Astrocyte of the cerebellum (primary cell): ENCODE measurements around the gene BPTF.
"Not testable (repeated sequence)": the region's sequence is repeated elsewhere in the genome, so short reads cannot be mapped to it uniquely, and the experiment has no call there.

Source experiments
- DNase-seq: peaks from one replicate; pipeline ENCODE4 v3.0.0-alpha.2; 2011; ENCODE audit warnings: low read depth
- H3K4me3 ChIP-seq: 2 replicates; pipeline ENCODE4 v1.5.1; 2011; ENCODE audit warnings: mild to moderate bottlenecking, low read depth, low read length, moderate library complexity
- in situ Hi-C: cut with HindIII; loops from 2 replicates; pipeline ENCODE4 v1.10.0; 2017; ENCODE audit warnings: low sequenced_read_pairs
- TF ChIP-seq, protein P1 (sequence below): IDR thresholded peaks from 2 replicates; pipeline ENCODE4 v1.5.1; 2012; ENCODE audit warnings: low read length, low read depth, moderate library complexity, mild to moderate bottlenecking; ENCODE audit errors: missing control alignments

Gene BPTF

DNA sequence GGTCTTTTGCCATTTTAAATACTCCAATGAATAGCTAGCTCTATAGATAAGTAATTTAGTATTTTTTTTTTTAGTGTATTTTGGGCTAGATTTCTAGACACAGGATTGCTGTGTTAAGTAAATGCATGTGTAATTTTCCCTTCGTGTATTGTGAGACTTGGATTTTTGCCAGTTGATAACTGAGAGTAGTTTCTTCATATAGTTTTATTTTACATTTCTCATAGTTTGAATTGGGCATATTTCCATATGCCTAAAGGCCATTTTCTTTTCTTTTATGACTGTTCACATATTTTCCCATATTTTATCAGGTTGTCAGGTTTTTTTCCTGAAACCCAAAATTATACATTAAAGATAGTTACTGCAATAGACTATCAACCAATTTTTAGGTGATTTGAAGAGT is 59.4 kb downstream of the BPTF start:
- in situ Hi-C loops, result no loop called here
- H3K4me3 ChIP-seq, result no peak overlapping the region
- TF ChIP-seq, protein P1, sequence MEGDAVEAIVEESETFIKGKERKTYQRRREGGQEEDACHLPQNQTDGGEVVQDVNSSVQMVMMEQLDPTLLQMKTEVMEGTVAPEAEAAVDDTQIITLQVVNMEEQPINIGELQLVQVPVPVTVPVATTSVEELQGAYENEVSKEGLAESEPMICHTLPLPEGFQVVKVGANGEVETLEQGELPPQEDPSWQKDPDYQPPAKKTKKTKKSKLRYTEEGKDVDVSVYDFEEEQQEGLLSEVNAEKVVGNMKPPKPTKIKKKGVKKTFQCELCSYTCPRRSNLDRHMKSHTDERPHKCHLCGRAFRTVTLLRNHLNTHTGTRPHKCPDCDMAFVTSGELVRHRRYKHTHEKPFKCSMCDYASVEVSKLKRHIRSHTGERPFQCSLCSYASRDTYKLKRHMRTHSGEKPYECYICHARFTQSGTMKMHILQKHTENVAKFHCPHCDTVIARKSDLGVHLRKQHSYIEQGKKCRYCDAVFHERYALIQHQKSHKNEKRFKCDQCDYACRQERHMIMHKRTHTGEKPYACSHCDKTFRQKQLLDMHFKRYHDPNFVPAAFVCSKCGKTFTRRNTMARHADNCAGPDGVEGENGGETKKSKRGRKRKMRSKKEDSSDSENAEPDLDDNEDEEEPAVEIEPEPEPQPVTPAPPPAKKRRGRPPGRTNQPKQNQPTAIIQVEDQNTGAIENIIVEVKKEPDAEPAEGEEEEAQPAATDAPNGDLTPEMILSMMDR, result no peak
- no peak for DNase-seq

DNA sequence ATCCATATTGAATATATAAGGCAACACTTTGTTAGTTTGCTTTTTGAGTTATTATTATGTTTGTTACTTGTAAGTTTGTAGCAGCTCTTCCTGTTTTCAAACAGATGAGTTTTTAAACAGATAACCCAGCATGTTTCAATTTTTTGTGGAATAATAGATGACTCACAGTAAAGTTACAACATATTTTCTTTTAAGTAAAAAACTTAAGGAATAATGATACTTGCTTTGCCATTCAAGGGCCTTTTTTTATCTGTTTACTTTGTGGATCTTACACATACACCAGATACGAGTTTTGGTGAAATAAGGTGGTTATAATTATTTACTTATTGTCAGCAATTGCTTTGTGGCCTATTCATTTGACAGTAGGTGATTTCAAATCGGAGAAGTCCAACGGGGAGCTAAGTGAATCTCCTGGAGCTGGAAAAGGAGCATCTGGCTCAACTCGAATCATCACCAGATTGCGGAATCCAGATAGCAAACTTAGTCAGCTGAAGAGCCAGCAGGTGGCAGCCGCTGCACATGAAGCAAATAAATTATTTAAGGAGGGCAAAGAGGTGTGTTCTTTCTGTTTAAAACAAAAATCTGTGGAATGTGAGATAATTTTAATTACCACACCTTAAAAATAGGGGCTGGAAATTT is 66.3 kb downstream of the BPTF start:
- no peak overlapping the region for H3K4me3 ChIP-seq
- in situ Hi-C loops, result no loop called here
- peak; percentile 12 for DNase-seq
- TF ChIP-seq, protein P1, result peak; percentile 45

DNA sequence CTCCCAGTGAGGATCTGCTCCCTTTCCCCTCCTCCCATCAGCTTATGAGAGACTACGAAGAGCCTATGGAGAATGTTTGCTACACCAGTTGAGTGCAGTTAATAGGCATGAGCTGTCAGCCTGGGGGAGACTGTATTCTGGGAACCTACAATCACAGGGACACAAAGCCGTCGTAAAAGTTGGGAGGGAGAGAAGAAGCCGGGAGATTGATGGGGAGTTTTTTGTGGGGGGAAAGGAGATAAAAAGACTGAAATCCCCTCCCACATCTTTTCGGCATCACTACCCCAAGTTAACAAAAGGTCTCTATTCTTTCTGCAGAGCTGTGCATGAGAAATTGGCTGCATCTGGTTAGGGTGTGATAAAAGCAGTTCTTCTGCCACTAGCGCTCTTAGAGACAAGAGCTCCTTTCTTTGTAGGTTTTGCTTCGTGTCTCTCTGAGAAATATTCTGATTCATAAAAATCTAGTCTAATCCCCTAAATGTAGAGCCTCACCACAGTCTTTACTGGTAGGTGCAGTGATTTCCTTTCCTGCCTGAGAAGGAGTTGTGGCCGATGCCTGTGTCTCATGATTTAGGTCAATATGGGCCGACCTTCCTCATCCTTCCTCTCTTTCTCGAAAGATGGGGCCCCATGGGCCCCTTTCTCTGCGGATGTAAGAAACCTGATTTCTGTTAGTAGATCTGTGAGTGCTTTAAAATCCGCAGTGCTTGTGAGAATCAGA is 77.4 kb downstream of the BPTF start:
- in situ Hi-C loops, result no loop called here
- TF ChIP-seq, protein P1, result no peak
- DNase-seq, result no peak
- H3K4me3 ChIP-seq, result no peak overlapping the region

DNA sequence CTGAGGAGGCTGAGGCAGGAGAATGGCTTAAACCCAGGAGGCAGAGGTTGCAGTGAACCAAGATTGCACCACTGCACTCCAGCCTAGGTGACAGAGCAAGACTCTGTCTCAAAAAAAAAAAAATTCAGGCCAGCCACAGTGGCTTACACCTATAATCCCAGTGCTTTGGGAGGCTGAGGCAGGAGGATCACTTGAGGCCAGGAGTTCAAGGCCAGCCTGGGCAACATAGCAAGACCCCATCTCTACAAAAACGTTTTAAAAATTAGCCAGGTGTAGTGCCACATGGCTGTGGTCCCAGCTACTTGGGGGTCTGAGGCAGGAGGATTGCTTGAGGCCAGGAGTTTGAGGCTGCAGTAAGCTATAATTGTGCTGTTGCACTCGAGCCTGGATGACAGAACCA is 80.0 kb downstream of the BPTF start:
- in situ Hi-C loops, H3K4me3 ChIP-seq, DNase-seq: not testable (repeated sequence)

DNA sequence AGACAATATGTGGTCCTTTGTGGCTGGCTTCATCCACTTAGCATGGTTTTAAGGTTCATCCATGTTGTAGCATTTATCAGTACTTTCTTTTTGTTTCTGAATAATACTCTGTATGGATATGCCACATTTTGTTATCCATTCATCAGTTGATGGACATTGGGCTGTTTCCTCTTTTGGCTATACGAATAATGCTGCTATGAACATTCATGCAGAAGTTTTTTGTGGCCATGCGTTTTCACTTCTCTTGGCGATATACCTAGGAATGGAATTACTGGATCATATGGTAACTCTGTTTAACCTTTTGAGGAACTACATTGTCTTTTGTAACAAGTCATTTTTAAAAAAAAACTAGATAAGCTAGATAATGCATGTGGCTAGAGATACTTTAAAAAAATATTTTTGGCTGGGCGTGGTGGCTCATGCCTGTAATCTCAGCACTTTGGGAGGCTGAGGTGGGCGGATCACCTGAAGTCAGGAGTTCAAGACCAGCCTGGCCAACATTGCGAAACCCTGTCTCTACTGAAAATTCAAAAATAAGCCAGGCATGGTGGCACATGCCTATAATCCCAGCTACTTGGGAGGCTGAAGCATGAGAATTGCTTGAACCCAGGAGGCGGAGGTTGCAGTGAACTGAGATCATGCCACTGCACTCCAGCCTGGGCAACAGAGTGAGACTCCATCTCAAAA is 85.0 kb downstream of the BPTF start:
- in situ Hi-C loops, DNase-seq: not testable (repeated sequence)

DNA sequence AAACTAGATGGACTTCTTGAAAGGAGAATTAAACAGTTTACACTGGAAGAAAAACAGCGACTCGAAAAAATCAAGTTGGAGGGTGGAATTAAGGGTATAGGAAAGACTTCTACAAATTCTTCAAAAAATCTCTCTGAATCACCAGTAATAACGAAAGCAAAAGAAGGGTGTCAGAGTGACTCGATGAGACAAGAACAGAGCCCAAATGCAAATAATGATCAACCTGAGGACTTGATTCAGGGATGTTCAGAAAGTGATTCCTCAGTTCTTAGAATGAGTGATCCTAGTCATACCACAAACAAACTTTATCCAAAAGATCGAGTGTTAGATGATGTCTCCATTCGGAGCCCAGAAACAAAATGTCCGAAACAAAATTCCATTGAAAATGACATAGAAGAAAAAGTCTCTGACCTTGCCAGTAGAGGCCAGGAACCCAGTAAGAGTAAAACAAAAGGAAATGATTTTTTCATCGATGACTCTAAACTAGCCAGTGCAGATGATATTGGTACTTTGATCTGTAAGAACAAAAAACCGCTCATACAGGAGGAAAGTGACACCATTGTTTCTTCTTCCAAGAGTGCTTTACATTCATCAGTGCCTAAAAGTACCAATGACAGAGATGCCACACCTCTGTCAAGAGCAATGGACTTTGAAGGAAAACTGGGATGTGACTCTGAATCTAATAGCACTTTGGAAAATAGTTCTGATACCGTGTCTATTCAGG is 85.9 kb downstream of the BPTF start:
- DNase-seq, result no peak
- TF ChIP-seq, protein P1, result no peak
- no peak overlapping the region for H3K4me3 ChIP-seq
- in situ Hi-C loops, result no loop called here

More for the DNA sequence above, 85.0 kb downstream of the BPTF start:
- not testable (repeated sequence) for H3K4me3 ChIP-seq

DNA sequence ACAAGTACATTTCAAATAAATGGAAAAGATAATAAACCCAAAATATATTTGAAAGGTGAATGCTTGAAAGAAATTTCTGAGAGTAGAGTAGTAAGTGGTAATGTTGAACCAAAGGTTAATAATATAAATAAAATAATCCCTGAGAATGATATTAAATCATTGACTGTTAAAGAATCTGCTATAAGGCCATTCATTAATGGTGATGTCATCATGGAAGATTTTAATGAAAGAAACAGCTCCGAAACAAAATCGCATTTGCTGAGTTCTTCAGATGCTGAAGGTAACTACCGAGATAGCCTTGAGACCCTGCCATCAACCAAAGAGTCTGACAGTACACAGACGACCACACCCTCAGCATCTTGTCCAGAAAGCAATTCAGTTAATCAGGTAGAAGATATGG is 86.8 kb downstream of the BPTF start:
- in situ Hi-C loops, result no loop called here
- no peak overlapping the region for H3K4me3 ChIP-seq
- TF ChIP-seq, protein P1, result no peak
- no peak for DNase-seq
